H9 (cell line): ENCODE data around the gene MTCL1. TPM values are rescaled to one million over a fixed set of nuclear protein-coding genes. Genes with fewer than 3 reads are reported as not detected.

Source experiments
- DNase-seq: peaks from one replicate; pipeline ENCODE4 v3.0.0-alpha.2; 2017
- H2AFZ ChIP-seq: one replicate; pipeline ENCODE4 v1.6.1; 2013; ENCODE audit warnings: mild to moderate bottlenecking, low read length, control low read depth, moderate library complexity
- H2AK5ac ChIP-seq: 2 replicates; pipeline ENCODE4 v1.6.1; 2013; ENCODE audit warnings: low read length, control low read depth, mixed read lengths; ENCODE audit not compliant: insufficient read length
- H2BK120ac ChIP-seq: one replicate; pipeline ENCODE4 v1.6.1; 2013; ENCODE audit warnings: low read depth, mild to moderate bottlenecking, low read length, control low read depth, inconsistent platforms; ENCODE audit not compliant: poor library complexity, severe bottlenecking
- H2BK12ac ChIP-seq: 2 replicates; pipeline ENCODE4 v1.6.1; 2013; ENCODE audit warnings: low read length, control low read depth, mixed read lengths, low read depth; ENCODE audit not compliant: insufficient read length
- H2BK15ac ChIP-seq: 2 replicates; pipeline ENCODE4 v1.6.1; 2013; ENCODE audit warnings: low read depth, low read length, control low read depth
- H2BK20ac ChIP-seq: one replicate; pipeline ENCODE4 v1.6.1; 2013; ENCODE audit warnings: low read depth, mild to moderate bottlenecking, low read length, control low read depth, inconsistent platforms; ENCODE audit not compliant: poor library complexity, severe bottlenecking
- H2BK5ac ChIP-seq: 2 replicates; pipeline ENCODE4 v1.6.1; 2013; ENCODE audit warnings: low read length, control low read depth, mixed read lengths; ENCODE audit not compliant: insufficient read length
- H3K14ac ChIP-seq: 2 replicates; pipeline ENCODE4 v1.6.1; 2013; ENCODE audit warnings: low read length, control low read depth; ENCODE audit not compliant: insufficient read depth
- H3K18ac ChIP-seq: 2 replicates; pipeline ENCODE4 v1.6.1; 2013; ENCODE audit warnings: low read depth, mild to moderate bottlenecking, mixed read lengths, low read length, control low read depth; ENCODE audit not compliant: insufficient read length
- H3K23ac ChIP-seq: 2 replicates; pipeline ENCODE4 v1.6.1; 2013; ENCODE audit warnings: low read length, control low read depth, mixed read lengths, low read depth; ENCODE audit not compliant: insufficient read length
- H3K23me2 ChIP-seq: 2 replicates; pipeline ENCODE4 v1.6.1; 2013; ENCODE audit warnings: low read depth, mild to moderate bottlenecking, mixed read lengths, low read length, control low read depth; ENCODE audit not compliant: insufficient read length, poor library complexity, severe bottlenecking
- H3K27ac ChIP-seq: 2 replicates; pipeline ENCODE4 v1.5.1; 2013; ENCODE audit warnings: low read length, control low read depth, mixed read lengths, low read depth; ENCODE audit not compliant: insufficient read length
- H3K27me3 ChIP-seq: 2 replicates; pipeline ENCODE4 v1.6.1; 2013; ENCODE audit warnings: low read length, control low read depth, inconsistent platforms; ENCODE audit not compliant: insufficient read depth
- H3K4ac ChIP-seq: 2 replicates; pipeline ENCODE4 v1.6.1; 2013; ENCODE audit warnings: low read depth, mild to moderate bottlenecking, control low read depth, inconsistent platforms, low read length, moderate library complexity
- H3K4me1 ChIP-seq: 2 replicates; pipeline ENCODE4 v1.6.1; 2013; ENCODE audit warnings: low read length, control low read depth, inconsistent platforms; ENCODE audit not compliant: insufficient read depth
- H3K4me2 ChIP-seq: 2 replicates; pipeline ENCODE4 v1.6.1; 2013; ENCODE audit warnings: low read length, control low read depth, mixed read lengths; ENCODE audit not compliant: insufficient read length, insufficient read depth
- H3K56ac ChIP-seq: 2 replicates; pipeline ENCODE4 v1.6.1; 2013; ENCODE audit warnings: low read depth, mild to moderate bottlenecking, mixed read lengths, low read length, control low read depth; ENCODE audit not compliant: insufficient read length
- H3K79me1 ChIP-seq: 2 replicates; pipeline ENCODE4 v1.6.1; 2013; ENCODE audit warnings: low read depth, mild to moderate bottlenecking, moderate library complexity, low read length, control low read depth, inconsistent platforms; ENCODE audit not compliant: insufficient read depth, poor library complexity, severe bottlenecking
- H3K79me2 ChIP-seq: 2 replicates; pipeline ENCODE4 v1.6.1; 2013; ENCODE audit warnings: low read length, control low read depth, inconsistent platforms; ENCODE audit not compliant: insufficient read depth
- H3K9ac ChIP-seq: 2 replicates; pipeline ENCODE4 v1.6.1; 2013; ENCODE audit warnings: low read length, control low read depth, mixed read lengths; ENCODE audit not compliant: insufficient read length; ENCODE audit errors: extremely low read depth
- H3K9me3 ChIP-seq: one replicate; pipeline ENCODE4 v1.6.1; 2013; ENCODE audit warnings: low read depth, low read length, inconsistent platforms; ENCODE audit not compliant: control insufficient read depth
- H3T11ph ChIP-seq: one replicate; pipeline ENCODE4 v1.6.1; 2013; ENCODE audit warnings: mild to moderate bottlenecking, low read length, control low read depth, inconsistent platforms
- H4K20me1 ChIP-seq: one replicate; pipeline ENCODE4 v1.6.1; 2013; ENCODE audit not compliant: control insufficient read depth, insufficient read length, insufficient read depth
- H4K5ac ChIP-seq: 2 replicates; pipeline ENCODE4 v1.6.1; 2013; ENCODE audit warnings: low read depth, mild to moderate bottlenecking, mixed read lengths, low read length, control low read depth; ENCODE audit not compliant: insufficient read length
- H4K8ac ChIP-seq: replicated peaks from 2 replicates; pipeline ENCODE4 v1.6.1; 2013; ENCODE audit warnings: low read length, control low read depth, mixed read lengths, low read depth; ENCODE audit not compliant: insufficient read length
- H4K91ac ChIP-seq: 2 replicates; pipeline ENCODE4 v1.6.1; 2013; ENCODE audit warnings: low read depth, mild to moderate bottlenecking, moderate library complexity, mixed read lengths, low read length, control low read depth; ENCODE audit not compliant: insufficient read length
- H3K27ac Mint-ChIP-seq, 3 experiments: 2 replicates in 2 of 3; 3 replicates in 1 of 3; pipeline ENCODE4 v1.8.0; 2020 to 2021; ENCODE audit warnings: mixed read lengths in 3 of 3, mild to moderate bottlenecking in 1 of 3, moderate library complexity in 1 of 3
- H3K27me3 Mint-ChIP-seq: 2 replicates; pipeline ENCODE4 v1.8.0; 2021; ENCODE audit warnings: low read depth, mild to moderate bottlenecking, moderate library complexity, mixed read lengths
- H3K36me3 Mint-ChIP-seq, 3 experiments: 2 replicates in 2 of 3; 3 replicates in 1 of 3; pipeline ENCODE4 v1.8.0; 2020 to 2021; ENCODE audit warnings: low read depth in 3 of 3, mixed read lengths in 3 of 3; ENCODE audit not compliant: insufficient read depth in 1 of 3
- H3K4me1 Mint-ChIP-seq, 2 experiments: 2 replicates each; pipeline ENCODE4 v1.8.0; 2020; ENCODE audit warnings: mixed read lengths in 2 of 2
- H3K4me3 Mint-ChIP-seq, 2 experiments: 2 replicates in 1 of 2; 3 replicates in 1 of 2; pipeline ENCODE4 v1.8.0; 2020 to 2021; ENCODE audit warnings: mild to moderate bottlenecking in 2 of 2, mixed read lengths in 2 of 2, moderate library complexity in 1 of 2
- H3K9me3 Mint-ChIP-seq, 2 experiments: 2 replicates in 1 of 2; 3 replicates in 1 of 2; pipeline ENCODE4 v1.8.0; 2020; ENCODE audit warnings: mild to moderate bottlenecking in 2 of 2, mixed read lengths in 2 of 2, moderate library complexity in 1 of 2
- CTCF ChIP-seq: fragments of 200-600 bp; sonication (generic); conservative IDR thresholded peaks from 3 replicates; pipeline ENCODE4 v1.8.0; 2021; ENCODE audit warnings: antibody characterized with exemption, mild to moderate bottlenecking
- WGBS: extraction: QIAGEN DNeasy Blood & Tissue Kit; methylation state at CpG from one replicate; pipeline ENCODE4 v1.1.7; 2013; ENCODE audit warnings: missing lambda C conversion rate, low lambda C conversion rate, mixed read lengths; ENCODE audit not compliant: insufficient read length; ENCODE audit errors: extremely low coverage; 5-methylcytosine and 5-hydroxymethylcytosine counted together
- total RNA-seq: library from RNA; stranded (reverse); gene quantifications from 2 replicates; pipeline ENCODE4 v1.2.1, GENCODE V29; 2021

MTCL1 gene
- total RNA-seq, 1 experiment from 2014 or later: 50.7 TPM

- Histone ChIP-seq H3K23me2 (no peaks in the 10 kb centered on the region), H2AK5ac (no peak overlapping the region), H4K20me1 (no peaks in the 10 kb centered on the region), H3K9me3 (no peaks in the 10 kb centered on the region), H3T11ph (no peak overlapping the region), H2BK5ac (no peak overlapping the region), H3K9ac (no peak overlapping the region), H3K27me3 (no peaks in the 10 kb centered on the region), H2BK15ac (no peak overlapping the region), H4K91ac (no peak overlapping the region), H3K4me1 (peaks cover 11% of the 10 kb centered on the region), H2BK20ac (no peak overlapping the region), H3K79me2 (no peaks in the 10 kb centered on the region), H2BK12ac (no peak overlapping the region), H3K14ac (no peak overlapping the region), H4K8ac (no peak overlapping the region), H3K56ac (no peak overlapping the region), H3K79me1 (no peaks in the 10 kb centered on the region), H3K4ac (no peak overlapping the region), H3K23ac (no peak overlapping the region), H3K4me2 (no peak overlapping the region), H4K5ac (no peak overlapping the region), H2AFZ (no peak overlapping the region), H2BK120ac (no peak overlapping the region), H3K27ac (peak overlapping the region; percentile 45), H3K18ac (peak overlapping the region; percentile 50)
- WGBS: no CpG with 5 or more reads among the region's 4 CpGs
- H3K4me1 Mint-ChIP-seq: peaks cover 46 to 52% of the 10 kb centered on the region in 2 experiments
- TF ChIP-seq CTCF: no peak
- H3K27me3 Mint-ChIP-seq: no peaks in the 10 kb centered on the region
- H3K27ac Mint-ChIP-seq: peak overlapping the region; percentile 94 to 98 (median 95)
- H3K36me3 Mint-ChIP-seq: peaks cover 0 to 44% (median 38%) of the 10 kb centered on the region in 3 experiments; a peak in 6 of 7 replicates
- no peak for DNase-seq
- H3K9me3 Mint-ChIP-seq: no peaks in the 10 kb centered on the region
- no peak overlapping the region for H3K4me3 Mint-ChIP-seq
Measured at GRCh38 chr18:8800876-8801262, 95.5 kb downstream of the MTCL1 start.
